GM23338 (cell line): ENCODE measurements around the gene CETP. TPM values are rescaled to one million over a fixed set of nuclear protein-coding genes. Genes with fewer than 3 reads are reported as not detected.

Experiments used
- ATAC-seq: fragments of 200-7000 bp; cut with Tn5 transposase; 3 replicates; pipeline ENCODE4 v1.9.1; 2020
- DNase-seq: peaks from one replicate; pipeline ENCODE4 v3.0.0-alpha.2; 2015; ENCODE audit warnings: low spot score
- H2AFZ ChIP-seq: fragments of 200-600 bp; sonication (generic); 2 replicates; pipeline ENCODE4 v1.8.0; 2016; ENCODE audit warnings: antibody characterized with exemption, mild to moderate bottlenecking, moderate library complexity
- H3F3A ChIP-seq: fragments of 200-600 bp; sonication (generic); replicated peaks from 2 replicates; pipeline ENCODE4 v1.8.0; 2017; ENCODE audit warnings: antibody characterized with exemption, mixed run types, low read depth
- H3K27ac ChIP-seq: fragments of 200-600 bp; sonication (generic); 2 replicates; pipeline ENCODE4 v1.6.1; 2016; ENCODE audit warnings: low read depth
- H3K27me3 ChIP-seq: fragments of 200-600 bp; sonication (generic); 2 replicates; pipeline ENCODE4 v1.8.0; 2016; ENCODE audit warnings: mild to moderate bottlenecking, mixed run types, moderate library complexity; ENCODE audit not compliant: insufficient read depth
- H3K36me3 ChIP-seq: fragments of 200-600 bp; sonication (generic); 2 replicates; pipeline ENCODE4 v1.8.0; 2016; ENCODE audit warnings: mild to moderate bottlenecking; ENCODE audit not compliant: insufficient read depth
- H3K4me1 ChIP-seq: fragments of 200-600 bp; sonication (generic); 2 replicates; pipeline ENCODE4 v1.8.0; 2016; ENCODE audit warnings: mild to moderate bottlenecking, moderate library complexity; ENCODE audit not compliant: insufficient read depth
- H3K4me2 ChIP-seq: fragments of 200-600 bp; sonication (generic); 2 replicates; pipeline ENCODE4 v1.7.1; 2017; ENCODE audit warnings: mixed run types
- H3K4me3 ChIP-seq: fragments of 200-600 bp; sonication (generic); 2 replicates; pipeline ENCODE4 v1.6.1; 2016; ENCODE audit warnings: mixed run types
- H3K79me2 ChIP-seq: fragments of 200-600 bp; sonication (generic); replicated peaks from 2 replicates; pipeline ENCODE4 v1.8.0; 2017; ENCODE audit warnings: mild to moderate bottlenecking; ENCODE audit not compliant: insufficient read depth
- H3K9me2 ChIP-seq: fragments of 200-600 bp; sonication (generic); 2 replicates; pipeline ENCODE4 v1.8.0; 2017; ENCODE audit not compliant: insufficient read depth
- H4K20me1 ChIP-seq: fragments of 200-600 bp; sonication (generic); replicated peaks from 2 replicates; pipeline ENCODE4 v1.8.0; 2017; ENCODE audit warnings: mild to moderate bottlenecking; ENCODE audit not compliant: insufficient read depth
- H3K27ac Mint-ChIP-seq: 2 replicates; pipeline ENCODE4 v1.8.0; 2020; ENCODE audit warnings: inconsistent platforms, mild to moderate bottlenecking, moderate library complexity, mixed read lengths
- H3K27me3 Mint-ChIP-seq: 3 replicates; pipeline ENCODE4 v1.8.0; 2022; ENCODE audit warnings: low read depth, mild to moderate bottlenecking, moderate library complexity, mixed read lengths, inconsistent platforms; ENCODE audit not compliant: insufficient read depth, poor library complexity
- H3K36me3 Mint-ChIP-seq: 3 replicates; pipeline ENCODE4 v1.8.0; 2021; ENCODE audit warnings: low read depth, mild to moderate bottlenecking, inconsistent platforms, moderate library complexity, mixed read lengths
- H3K4me1 Mint-ChIP-seq: 3 replicates; pipeline ENCODE4 v1.8.0; 2020; ENCODE audit warnings: mild to moderate bottlenecking, inconsistent platforms, mixed read lengths
- H3K4me3 Mint-ChIP-seq: 3 replicates; pipeline ENCODE4 v1.8.0; 2021; ENCODE audit warnings: moderate library complexity, mild to moderate bottlenecking, inconsistent platforms, mixed read lengths
- H3K9me3 Mint-ChIP-seq: 3 replicates; pipeline ENCODE4 v1.8.0; 2020; ENCODE audit warnings: moderate library complexity, mild to moderate bottlenecking, inconsistent platforms, mixed read lengths
- NANOG ChIP-seq: IDR thresholded peaks from 2 replicates; pipeline ENCODE4 v1.6.1; 2016; ENCODE audit warnings: antibody characterized with exemption, borderline replicate concordance
- STAT1 ChIP-seq: IDR thresholded peaks from one replicate; pipeline ENCODE4 v1.6.1; 2016; ENCODE audit warnings: antibody characterized with exemption; ENCODE audit not compliant: unreplicated experiment
- ZNF114 ChIP-seq: fragments of 250-450 bp; sonication (Bioruptor Pico); IDR thresholded peaks from 2 replicates; pipeline ENCODE4 v1.5.0; 2020; ENCODE audit warnings: mild to moderate bottlenecking, moderate library complexity
- ZNF462 ChIP-seq: fragments of 250-450 bp; sonication (Bioruptor Pico); IDR thresholded peaks from 2 replicates; pipeline ENCODE4 v1.5.0; 2020; ENCODE audit warnings: mild to moderate bottlenecking, moderate library complexity
- polyA plus RNA-seq: library from polyadenylated mRNA; unstranded; fragments of >200 nt; fragmentation: Nextera tagmentation; extraction: Ambion mirVana; gene quantifications from 2 replicates; pipeline ENCODE4 v1.2.1, GENCODE V29; 2016
- total RNA-seq: library from RNA; depleted of rRNA; stranded (reverse); fragments of >200 nt; shearing (Covaris generic); gene quantifications from 2 replicates; pipeline ENCODE4 v1.2.3, GENCODE V29; 2014

The CETP gene
- total and polyA plus RNA-seq, 2 experiments from 2014 or later: not detected

- ATAC-seq (no peak), DNase-seq (no peak)
- TF ChIP-seq NANOG (no peak), ZNF114 (CRISPR knock-in tag) (no peak), STAT1 (no peak)
- peaks cover 10% of the 10 kb centered on the region for H3K4me1 Mint-ChIP-seq
- H4K20me1 ChIP-seq: no peaks in the 10 kb centered on the region
- H3K27me3 Mint-ChIP-seq: peaks cover 13% of the 10 kb centered on the region
- no peaks in the 10 kb centered on the region for H3F3A ChIP-seq
- H3K27ac ChIP-seq: no peak overlapping the region
- no peak overlapping the region for H3K4me3 ChIP-seq
- H3K4me1 ChIP-seq: peaks cover 6% of the 10 kb centered on the region; the same call in 1 of the 2 replicates
- no peak overlapping the region for H2AFZ ChIP-seq
- no peaks in the 10 kb centered on the region for H3K27me3 ChIP-seq
- H3K9me3 Mint-ChIP-seq: no peaks in the 10 kb centered on the region
- no peak overlapping the region for H3K27ac Mint-ChIP-seq
- no peaks in the 10 kb centered on the region for H3K9me2 ChIP-seq
- no peak overlapping the region for H3K4me3 Mint-ChIP-seq
- no peak overlapping the region for H3K4me2 ChIP-seq
- no peaks in the 10 kb centered on the region for H3K36me3 ChIP-seq
- no peaks in the 10 kb centered on the region for H3K79me2 ChIP-seq
- no peaks in the 10 kb centered on the region for H3K36me3 Mint-ChIP-seq
Measured at GRCh38 chr16:56999409-57000270, 37.9 kb downstream of the CETP start.

GRCh38 chr16:57000271-57001025 is 38.7 kb downstream of the CETP start:
- ATAC-seq (no peak), DNase-seq (no peak)
- H3K79me2 ChIP-seq: no peaks in the 10 kb centered on the region
- peaks cover 16% of the 10 kb centered on the region for H3K4me1 Mint-ChIP-seq
- TF ChIP-seq ZNF462: no peak
- peaks cover 6% of the 10 kb centered on the region; the same call in 1 of the 2 replicates for H3K4me1 ChIP-seq
- no peaks in the 10 kb centered on the region for H3K9me3 Mint-ChIP-seq
- no peaks in the 10 kb centered on the region for H3K36me3 Mint-ChIP-seq
- H3K4me2 ChIP-seq: no peak overlapping the region
- H3F3A ChIP-seq: no peaks in the 10 kb centered on the region
- H3K27me3 Mint-ChIP-seq: peaks cover 13% of the 10 kb centered on the region
- no peaks in the 10 kb centered on the region for H3K36me3 ChIP-seq
- H3K27me3 ChIP-seq: no peaks in the 10 kb centered on the region
- no peaks in the 10 kb centered on the region for H4K20me1 ChIP-seq
- H3K27ac Mint-ChIP-seq: no peak overlapping the region
- H3K9me2 ChIP-seq: no peaks in the 10 kb centered on the region
- no peak overlapping the region for H3K4me3 ChIP-seq
- H3K27ac ChIP-seq: no peak overlapping the region
- H2AFZ ChIP-seq: no peak overlapping the region
- no peak overlapping the region for H3K4me3 Mint-ChIP-seq
